CD14-positive monocyte (primary cell): Measurements from ENCODE around the gene DRD2. TPM values are rescaled to one million over a fixed set of nuclear protein-coding genes. Genes with fewer than 3 reads are reported as not detected.

Source experiments
- DNase-seq, 3 donors: peaks; one replicate each; pipeline ENCODE4 v3.0.0-alpha.2; 2011 to 2022
- H2AFZ ChIP-seq: 2 replicates; pipeline ENCODE4 v1.6.0; 2012; ENCODE audit warnings: mild to moderate bottlenecking, low read depth, low read length, inconsistent platforms; ENCODE audit not compliant: insufficient read depth, poor library complexity, severe bottlenecking
- H3K27ac ChIP-seq, 2 donors: 1 replicate in 1 of 2; 2 replicates in 1 of 2; pipeline ENCODE4 v1.5.1; 2012 to 2013; ENCODE audit warnings: low read length in 2 of 2, control low read depth in 1 of 2, inconsistent platforms in 1 of 2, low read depth in 1 of 2, mild to moderate bottlenecking in 1 of 2
- H3K27me3 ChIP-seq, 2 donors: one replicate each; pipeline versions ENCODE4 v1.6.0 to v1.6.1; 2011 to 2013; ENCODE audit warnings: low read length in 2 of 2; ENCODE audit not compliant: control insufficient read depth in 2 of 2, insufficient read depth in 2 of 2
- H3K36me3 ChIP-seq, 2 donors: replicated peaks in 1 of 2; 1 replicate in 1 of 2; 2 replicates in 1 of 2; pipeline versions ENCODE4 v1.5.1 to v1.6.1; 2012 to 2013; ENCODE audit warnings: low read length in 2 of 2, control low read depth in 1 of 2, inconsistent platforms in 1 of 2, mild to moderate bottlenecking in 1 of 2; ENCODE audit not compliant: insufficient read depth in 2 of 2, control insufficient read depth in 1 of 2
- H3K4me1 ChIP-seq, 2 donors: 1 replicate in 1 of 2; 2 replicates in 1 of 2; pipeline versions ENCODE4 v1.5.1 to v1.6.1; 2012 to 2013; ENCODE audit warnings: low read length in 2 of 2, control low read depth in 1 of 2, inconsistent platforms in 1 of 2, mild to moderate bottlenecking in 1 of 2, moderate library complexity in 1 of 2; ENCODE audit not compliant: insufficient read depth in 2 of 2, control insufficient read depth in 1 of 2
- H3K4me2 ChIP-seq: replicated peaks from 2 replicates; pipeline ENCODE3; 2012; ENCODE audit warnings: low read length, moderate library complexity, mild to moderate bottlenecking; ENCODE audit not compliant: poor library complexity, severe bottlenecking; ENCODE audit errors: extremely low read depth
- H3K4me3 ChIP-seq, 3 experiments: fragments of 200-600 bp in 1 of 3; sonication (generic) in 1 of 3; replicated peaks in 1 of 3; 1 replicate in 2 of 3; 2 replicates in 1 of 3; pipeline ENCODE4 v1.5.1; 2011 to 2013; ENCODE audit warnings: low read length in 3 of 3, mild to moderate bottlenecking in 3 of 3, control low read depth in 2 of 3, low read depth in 2 of 3, inconsistent platforms in 1 of 3, moderate library complexity in 1 of 3
- H3K79me2 ChIP-seq: 2 replicates; pipeline ENCODE4 v1.6.0; 2012; ENCODE audit warnings: mild to moderate bottlenecking, control low read depth, inconsistent platforms, low read length, moderate library complexity; ENCODE audit not compliant: insufficient read depth
- H3K9ac ChIP-seq: 2 replicates; pipeline ENCODE4 v1.6.0; 2017; ENCODE audit warnings: low read length, mild to moderate bottlenecking; ENCODE audit not compliant: insufficient read depth, poor library complexity, severe bottlenecking
- H3K9me3 ChIP-seq, 2 donors: replicated peaks in 1 of 2; 1 replicate in 1 of 2; 2 replicates in 1 of 2; pipeline versions ENCODE4 v1.5.1 to v1.6.1; 2012 to 2013; ENCODE audit warnings: low read length in 2 of 2, control low read depth in 1 of 2; ENCODE audit not compliant: control insufficient read depth in 1 of 2, insufficient read depth in 1 of 2
- H4K20me1 ChIP-seq: 2 replicates; pipeline ENCODE4 v1.6.0; 2012; ENCODE audit warnings: mild to moderate bottlenecking, low read length, control low read depth, moderate library complexity; ENCODE audit not compliant: insufficient read depth
- H3K27ac Mint-ChIP-seq, 7 donors: one replicate each; pipeline ENCODE4 v1.8.0; 2020; ENCODE audit warnings: mild to moderate bottlenecking in 7 of 7, mixed read lengths in 7 of 7, moderate library complexity in 6 of 7, inconsistent platforms in 2 of 7
- H3K27me3 Mint-ChIP-seq, 3 donors: one replicate each; pipeline ENCODE4 v1.8.0; 2021 to 2022; ENCODE audit warnings: low read depth in 3 of 3, mild to moderate bottlenecking in 3 of 3, mixed read lengths in 3 of 3, moderate library complexity in 3 of 3, inconsistent platforms in 1 of 3
- H3K36me3 Mint-ChIP-seq, 2 donors: one replicate each; pipeline ENCODE4 v1.8.0; 2020; ENCODE audit warnings: mixed read lengths in 2 of 2, inconsistent platforms in 1 of 2, mild to moderate bottlenecking in 1 of 2
- H3K4me1 Mint-ChIP-seq: one replicate; pipeline ENCODE4 v1.8.0; 2020; ENCODE audit warnings: mild to moderate bottlenecking, mixed read lengths
- H3K4me3 Mint-ChIP-seq, 2 donors: one replicate each; pipeline ENCODE4 v1.8.0; 2020; ENCODE audit warnings: mild to moderate bottlenecking in 2 of 2, mixed read lengths in 2 of 2, moderate library complexity in 1 of 2
- H3K9me3 Mint-ChIP-seq, 7 donors: one replicate each; pipeline ENCODE4 v1.8.0; 2020 to 2022; ENCODE audit warnings: mixed read lengths in 7 of 7, mild to moderate bottlenecking in 6 of 7, moderate library complexity in 6 of 7, inconsistent platforms in 2 of 7
- CTCF ChIP-seq: fragments of 200-600 bp; IDR thresholded peaks from one replicate; pipeline ENCODE4 v1.8.0; 2022; ENCODE audit warnings: antibody characterized with exemption, mild to moderate bottlenecking
- WGBS: methylation state at CpG from one replicate; pipeline ENCODE4 v1.1.5; 2013; ENCODE audit warnings: missing lambda C conversion rate; ENCODE audit not compliant: insufficient coverage; 5-methylcytosine and 5-hydroxymethylcytosine counted together
- intact Hi-C, 2 donors: fragments of 100-400 bp; cut with micrococcal nuclease; formaldehyde crosslinking; loops; one replicate each; pipeline versions ENCODE4 v1.15.0 to v1.15.1; 2023
- polyA plus RNA-seq, 3 donors: library from polyadenylated mRNA; depleted of rRNA in 1 of 3; unstranded in 2 of 3; stranded (reverse) in 1 of 3; fragments of 300-500 nt in 2 of 3; fragments of >200 nt in 1 of 3; fragmentation: Illumina TruSeq in 2 of 3; gene quantifications; 1 replicate in 2 of 3; 2 replicates in 1 of 3; pipeline ENCODE4 v1.2.3, GENCODE V29; 2012 to 2021

The DRD2 gene
- polyA plus RNA-seq, 3 donors, result not detected

- no peak for TF ChIP-seq CTCF
- Mint-ChIP-seq H3K27ac (no peak overlapping the region), H3K9me3 (peaks cover 0 to 2% (median 0%) of the 10 kb centered on the region in 7 donors), H3K4me1 (peaks cover 2% of the 10 kb centered on the region), H3K27me3 (peaks cover 0 to 2% (median 0%) of the 10 kb centered on the region in 3 donors), H3K36me3 (no peaks in the 10 kb centered on the region), H3K4me3 (no peak overlapping the region)
- Histone ChIP-seq H3K4me2 (no peak overlapping the region), H3K4me1 (no peaks in the 10 kb centered on the region), H4K20me1 (no peaks in the 10 kb centered on the region), H2AFZ (no peak overlapping the region), H3K27me3 (no peaks in the 10 kb centered on the region), H3K36me3 (no peaks in the 10 kb centered on the region), H3K9ac (no peak overlapping the region), H3K4me3 (no peak overlapping the region), H3K9me3 (no peaks in the 10 kb centered on the region), H3K27ac (no peak overlapping the region), H3K79me2 (no peaks in the 10 kb centered on the region)
- DNase-seq, result no peak
- no CpG with 5 or more reads among the region's 1 CpG for WGBS
- intact Hi-C loops, result no loop called here
Observed at GRCh38 chr11:113378692-113379091, 96.5 kb downstream of the DRD2 start.

GRCh38 chr11:113377681-113378412, 97.4 kb downstream of the DRD2 start:
- no peak overlapping the region for H3K27ac ChIP-seq
- H3K4me2 ChIP-seq, result no peak overlapping the region
- H3K9ac ChIP-seq, result no peak overlapping the region
- peaks cover 0 to 2% (median 0%) of the 10 kb centered on the region in 7 donors for H3K9me3 Mint-ChIP-seq
- peaks cover 0 to 2% (median 0%) of the 10 kb centered on the region in 3 donors for H3K27me3 Mint-ChIP-seq
- peaks cover 2% of the 10 kb centered on the region for H3K4me1 Mint-ChIP-seq
- H2AFZ ChIP-seq, result no peak overlapping the region
- H3K79me2 ChIP-seq, result no peaks in the 10 kb centered on the region
- H3K4me3 ChIP-seq, result no peak overlapping the region
- H3K9me3 ChIP-seq, result no peaks in the 10 kb centered on the region
- H3K27ac Mint-ChIP-seq, result peak overlapping the region in 2 of 7 donors; percentile 17 to 42
- no peaks in the 10 kb centered on the region for H3K27me3 ChIP-seq
- no peaks in the 10 kb centered on the region for H3K36me3 ChIP-seq
- H3K36me3 Mint-ChIP-seq, result no peaks in the 10 kb centered on the region
- no peak for DNase-seq
- WGBS, result 94% methylated on average over 6 of the region's 7 CpGs
- intact Hi-C loops, result no loop called here
- H3K4me1 ChIP-seq, result no peaks in the 10 kb centered on the region
- H3K4me3 Mint-ChIP-seq, result no peak overlapping the region
- no peak for TF ChIP-seq CTCF
- no peaks in the 10 kb centered on the region for H4K20me1 ChIP-seq
